Spleen (tissue), 11 donors: ENCODE data around the gene TBX5. TPM values are rescaled to one million over a fixed set of nuclear protein-coding genes. Genes with fewer than 3 reads are reported as not detected.

Experiments used
- DNase-seq: peaks from one replicate; pipeline ENCODE4 v3.0.0-alpha.2; 2020
- H3K27ac ChIP-seq, 8 donors: fragments of 200-600 bp; sonication (generic) in 7 of 8; 1 replicate in 4 of 8; 2 replicates in 4 of 8; pipeline versions ENCODE4 v1.5.0 to v1.8.0; 2016 to 2021; ENCODE audit warnings: inconsistent platforms in 4 of 8, mild to moderate bottlenecking in 4 of 8, moderate library complexity in 1 of 8
- H3K27me3 ChIP-seq, 7 donors: fragments of 200-600 bp; sonication (generic) in 6 of 7; replicated peaks in 1 of 7; 1 replicate in 4 of 7; 2 replicates in 3 of 7; pipeline versions ENCODE4 v1.5.0 to v1.8.0; 2016 to 2021; ENCODE audit warnings: inconsistent platforms in 3 of 7, mild to moderate bottlenecking in 1 of 7
- H3K36me3 ChIP-seq, 6 donors: fragments of 200-600 bp; sonication (generic) in 5 of 6; 1 replicate in 4 of 6; 2 replicates in 2 of 6; pipeline versions ENCODE4 v1.5.0 to v1.8.0; 2016 to 2021; ENCODE audit warnings: inconsistent platforms in 2 of 6
- H3K4me1 ChIP-seq, 6 donors: fragments of 200-600 bp; sonication (generic) in 5 of 6; 1 replicate in 3 of 6; 2 replicates in 3 of 6; pipeline versions ENCODE4 v1.5.0 to v1.8.0; 2016 to 2021; ENCODE audit warnings: inconsistent platforms in 3 of 6
- H3K4me3 ChIP-seq, 8 donors: fragments of 200-600 bp; sonication (generic) in 7 of 8; 1 replicate in 4 of 8; 2 replicates in 4 of 8; pipeline versions ENCODE4 v1.5.0 to v1.8.0; 2016 to 2021; ENCODE audit warnings: inconsistent platforms in 4 of 8, mild to moderate bottlenecking in 4 of 8, moderate library complexity in 2 of 8
- H3K9me3 ChIP-seq, 8 donors: fragments of 200-600 bp; sonication (generic) in 7 of 8; 1 replicate in 4 of 8; 2 replicates in 4 of 8; pipeline versions ENCODE4 v1.5.0 to v1.8.0; 2016 to 2021; ENCODE audit warnings: inconsistent platforms in 4 of 8
- POLR2A ChIP-seq, 3 donors: fragments of 450-650 bp; IDR thresholded peaks; one replicate each; pipeline ENCODE4 v1.5.1; 2017; ENCODE audit warnings: antibody characterized with exemption in 3 of 3, mild to moderate bottlenecking in 1 of 3
- POLR2AphosphoS5 ChIP-seq, 3 donors: sonication (generic); formaldehyde crosslinking; IDR thresholded peaks; one replicate each; pipeline ENCODE4 v1.5.1; 2017; ENCODE audit warnings: antibody characterized with exemption in 3 of 3
- WGBS, 5 donors: extraction: QIAGEN DNeasy Blood & Tissue Kit in 3 of 5; methylation state at CpG; one replicate each; pipeline versions ENCODE4 v1.1.5 to v1.1.7; 2013 to 2018; 5-methylcytosine and 5-hydroxymethylcytosine counted together
- intact Hi-C: fragments of 100-400 bp; cut with DNase I; formaldehyde crosslinking; loops from one replicate; pipeline ENCODE4 v1.15.0; 2023; ENCODE audit warnings: low total_unique reads
- polyA plus RNA-seq, 3 donors: library from polyadenylated mRNA; stranded (reverse); fragments of 200-250 nt; gene quantifications; one replicate each; pipeline ENCODE4 v1.2.1, GENCODE V29; 2013
- total RNA-seq, 7 donors: library from RNA; depleted of rRNA in 3 of 7; stranded (reverse); fragments of >200 nt in 3 of 7; fragmentation: NEBNext Ultra II Directional in 4 of 7; extraction: Animal tissue kit (Norgen Biotek cat#: 25700) in 4 of 7; gene quantifications; one replicate each; pipeline versions ENCODE4 v1.1.0 to v1.2.1, GENCODE V29; 2016 to 2021
- TF ChIP-seq, protein P1 (sequence below), 11 experiments: fragments of 200-600 bp in 7 of 11; fragments of 450-650 bp in 4 of 11; sonication (generic) in 4 of 11; IDR thresholded peaks in 8 of 11; conservative IDR thresholded peaks in 3 of 11; 1 replicate in 7 of 11; 2 replicates in 4 of 11; pipeline versions ENCODE4 v1.4.0 to v1.8.0; 2016 to 2021; ENCODE audit warnings: antibody characterized with exemption in 11 of 11, inconsistent platforms in 4 of 11, mild to moderate bottlenecking in 1 of 11
- donor health status: healthy with polysubstance abuse.
- donor health status: DM: no; HTN: no; CAD: no; lungs with moderate emphysema.
- donor health status: DM: no; HTN: no; CAD: no.
- donor health status: Bipolar disorder and iron deficiency.
- donor health status: healthy.
- donor health status: DM: no; HTN: no; CAD: no.
- donor health status: DM: yes; HTN: yes; CAD: no.

The TBX5 gene
- total and polyA plus RNA-seq, 10 donors = not detected

DNA sequence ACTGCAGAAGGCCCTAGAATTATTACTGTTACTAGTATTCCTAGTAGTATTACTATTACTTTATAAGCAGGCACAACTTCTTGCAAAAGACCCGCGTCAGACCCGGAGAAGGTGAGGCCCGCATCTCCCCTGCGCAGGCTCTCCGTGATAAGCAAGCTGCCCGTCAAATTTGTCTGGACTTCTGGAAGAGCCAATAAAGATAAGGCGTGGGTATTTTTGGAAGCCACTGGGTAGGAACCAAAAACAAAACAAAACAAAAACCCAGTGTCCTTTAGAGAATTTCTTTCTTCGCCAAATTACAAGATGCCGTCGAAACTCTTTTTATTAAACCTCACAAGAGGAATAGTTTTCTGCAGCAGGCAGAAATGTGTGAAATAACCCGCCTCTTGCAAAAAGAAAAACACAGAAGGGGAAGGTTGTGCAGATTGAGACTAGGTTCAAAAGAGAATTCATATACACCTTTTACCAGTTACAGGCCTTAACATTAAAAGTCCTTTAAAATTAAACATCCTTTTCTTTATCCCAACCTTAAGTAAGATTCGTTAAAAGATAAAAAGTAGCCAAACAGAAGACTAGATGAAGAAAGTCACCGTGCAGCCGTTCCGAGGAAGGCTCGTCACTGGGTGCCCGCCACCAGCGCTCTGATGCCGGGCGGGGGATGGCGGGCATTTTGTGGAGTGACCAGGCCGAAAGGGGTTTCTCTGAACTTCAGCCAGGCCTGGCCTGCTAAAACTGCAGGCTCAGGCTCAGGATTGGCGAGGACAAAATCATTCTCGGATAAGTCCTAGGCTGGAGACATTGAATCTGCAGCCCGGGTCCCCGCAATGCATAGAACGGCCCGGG, 1.6 kb downstream of the TBX5 start:
- Histone ChIP-seq H3K4me1 (peaks cover 0 to 20% (median 6%) of the 10 kb centered on the region in 6 donors), H3K4me3 (no peak overlapping the region), H3K36me3 (no peaks in the 10 kb centered on the region), H3K9me3 (no peaks in the 10 kb centered on the region), H3K27ac (no peak overlapping the region), H3K27me3 (peaks cover 0 to 100% (median 98%) of the 10 kb centered on the region in 7 donors)
- 8 to 11% (median 8%) methylated on average over 27 to 29 of the region's 29 CpGs for WGBS, 5 donors
- no peak for DNase-seq
- intact Hi-C loops = no loop called here
- TF ChIP-seq POLR2AphosphoS5 (IDR thresholded peaks at IDR 0.05) = no peak

DNA sequence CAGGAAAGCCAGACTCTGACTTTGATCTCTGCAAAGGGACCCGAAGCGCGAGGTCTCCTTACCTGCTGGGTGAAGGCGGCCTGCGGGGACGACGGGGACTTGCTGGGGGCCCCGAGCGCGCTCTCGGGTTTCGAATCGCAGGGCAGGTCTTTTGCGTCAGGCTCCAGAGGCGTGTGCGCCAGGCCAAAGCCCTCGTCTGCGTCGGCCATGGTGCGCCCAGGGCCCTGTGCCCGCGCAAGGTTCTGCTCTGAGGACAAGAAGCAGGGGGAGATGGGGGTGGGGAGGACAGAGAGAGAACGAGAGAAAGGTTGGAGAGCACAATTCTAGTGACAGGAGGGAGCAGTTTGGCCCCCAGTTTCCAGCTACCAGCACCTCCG, 2.3 kb downstream of the TBX5 start:
- H3K36me3 ChIP-seq = no peaks in the 10 kb centered on the region
- peaks cover 0 to 14% (median under 1%) of the 10 kb centered on the region in 6 donors for H3K4me1 ChIP-seq
- 4 to 8% (median 7%) methylated on average over 23 to 24 of the region's 24 CpGs for WGBS, 5 donors
- intact Hi-C loops = no loop called here
- H3K4me3 ChIP-seq = no peak overlapping the region
- H3K27ac ChIP-seq = no peak overlapping the region
- TF ChIP-seq POLR2AphosphoS5 (IDR thresholded peaks at IDR 0.05) = no peak
- TF ChIP-seq POLR2A (IDR thresholded peaks at IDR 0.05) = no peak
- TF ChIP-seq, protein P1, sequence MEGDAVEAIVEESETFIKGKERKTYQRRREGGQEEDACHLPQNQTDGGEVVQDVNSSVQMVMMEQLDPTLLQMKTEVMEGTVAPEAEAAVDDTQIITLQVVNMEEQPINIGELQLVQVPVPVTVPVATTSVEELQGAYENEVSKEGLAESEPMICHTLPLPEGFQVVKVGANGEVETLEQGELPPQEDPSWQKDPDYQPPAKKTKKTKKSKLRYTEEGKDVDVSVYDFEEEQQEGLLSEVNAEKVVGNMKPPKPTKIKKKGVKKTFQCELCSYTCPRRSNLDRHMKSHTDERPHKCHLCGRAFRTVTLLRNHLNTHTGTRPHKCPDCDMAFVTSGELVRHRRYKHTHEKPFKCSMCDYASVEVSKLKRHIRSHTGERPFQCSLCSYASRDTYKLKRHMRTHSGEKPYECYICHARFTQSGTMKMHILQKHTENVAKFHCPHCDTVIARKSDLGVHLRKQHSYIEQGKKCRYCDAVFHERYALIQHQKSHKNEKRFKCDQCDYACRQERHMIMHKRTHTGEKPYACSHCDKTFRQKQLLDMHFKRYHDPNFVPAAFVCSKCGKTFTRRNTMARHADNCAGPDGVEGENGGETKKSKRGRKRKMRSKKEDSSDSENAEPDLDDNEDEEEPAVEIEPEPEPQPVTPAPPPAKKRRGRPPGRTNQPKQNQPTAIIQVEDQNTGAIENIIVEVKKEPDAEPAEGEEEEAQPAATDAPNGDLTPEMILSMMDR (IDR thresholded peaks at IDR 0.05 in 8 of 11, conservative IDR thresholded peaks at IDR 0.05 in 3 of 11) = no peak
- H3K27me3 ChIP-seq = peaks cover 0 to 100% (median 98%) of the 10 kb centered on the region in 7 donors
- H3K9me3 ChIP-seq = no peaks in the 10 kb centered on the region
- DNase-seq = no peak

DNA sequence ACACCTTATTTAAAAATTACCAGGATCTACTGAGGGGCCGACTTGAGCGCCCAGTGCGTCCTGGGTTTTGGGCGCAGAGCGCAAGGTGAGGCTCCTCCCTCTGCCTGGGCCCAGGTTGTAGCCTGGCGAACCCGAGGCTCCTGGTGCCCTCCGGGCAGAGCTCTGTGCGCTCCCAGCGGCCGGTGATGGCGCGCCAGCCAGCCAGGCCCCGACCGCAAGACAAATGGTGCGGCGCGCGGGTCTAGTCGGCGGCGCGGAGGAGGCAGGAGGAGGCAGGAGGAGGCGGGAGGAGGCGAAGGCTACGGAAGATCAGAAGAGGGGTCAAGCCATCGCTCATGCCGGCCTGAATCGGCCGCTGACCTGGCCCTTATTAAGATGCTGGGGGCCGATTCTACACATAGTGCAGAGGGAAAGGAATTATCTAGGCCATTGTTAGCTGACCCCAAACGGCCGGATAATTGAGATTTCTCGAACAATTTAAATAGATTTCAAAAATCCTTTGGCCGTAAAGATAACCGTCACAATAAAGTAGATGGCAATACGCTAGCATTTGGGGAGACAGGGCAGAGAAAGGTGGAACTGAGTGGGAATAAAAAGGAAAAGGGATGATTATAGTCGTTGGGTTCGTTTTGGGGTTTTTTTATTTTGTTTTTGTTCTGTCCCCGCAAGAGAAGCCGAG, 2.8 kb downstream of the TBX5 start:
- intact Hi-C loops = no loop called here
- DNase-seq = no peak
- H3K9me3 ChIP-seq = no peaks in the 10 kb centered on the region
- H3K4me3 ChIP-seq = no peak overlapping the region
- H3K27me3 ChIP-seq = peaks cover 0 to 100% (median 98%) of the 10 kb centered on the region in 7 donors
- H3K36me3 ChIP-seq = no peaks in the 10 kb centered on the region
- H3K4me1 ChIP-seq = peaks cover 0 to 9% (median 0%) of the 10 kb centered on the region in 6 donors
- 3 to 10% (median 6%) methylated on average over 41 of the region's 41 CpGs for WGBS, 5 donors
- TF ChIP-seq POLR2A (IDR thresholded peaks at IDR 0.05) = no peak
- TF ChIP-seq, protein P1 (IDR thresholded peaks at IDR 0.05 in 8 of 11, conservative IDR thresholded peaks at IDR 0.05 in 3 of 11) = peak in 1 of 11 experiments; percentile 9
- no peak overlapping the region for H3K27ac ChIP-seq

DNA sequence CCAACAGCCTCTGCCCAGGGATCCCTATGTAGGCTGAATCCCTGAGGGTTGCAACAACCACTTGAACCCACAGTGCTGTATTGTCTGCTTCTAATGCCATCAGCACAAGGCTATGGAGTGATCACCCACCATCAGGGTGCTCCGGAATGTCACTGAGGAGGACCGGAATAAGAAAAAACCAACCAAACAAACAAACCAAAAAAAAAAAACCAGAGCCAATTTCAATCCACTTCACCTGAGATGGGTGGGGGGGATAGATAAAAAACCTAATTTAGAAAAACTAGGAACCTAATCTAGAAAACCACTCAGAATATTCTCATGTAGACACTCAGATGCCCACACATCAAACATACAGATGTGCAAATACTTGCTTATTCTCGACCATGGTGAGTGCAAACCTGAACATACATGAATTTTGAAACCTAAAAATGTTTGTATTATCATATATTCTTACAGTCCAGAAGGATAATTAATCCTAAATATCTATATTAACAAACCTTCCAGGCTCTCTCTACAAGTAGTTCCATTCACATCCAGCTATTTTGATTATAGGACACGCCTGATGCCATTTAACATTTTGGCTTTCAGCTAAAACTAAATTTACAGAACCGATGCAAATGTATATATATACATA, 3.7 kb downstream of the TBX5 start:
- no peak overlapping the region for H3K4me3 ChIP-seq
- WGBS, 5 donors = 12 to 19% (median 16%) methylated on average over 5 of the region's 5 CpGs
- TF ChIP-seq POLR2A (IDR thresholded peaks at IDR 0.05) (no peak), POLR2AphosphoS5 (IDR thresholded peaks at IDR 0.05) (no peak)
- TF ChIP-seq, protein P1 (IDR thresholded peaks at IDR 0.05 in 8 of 11, conservative IDR thresholded peaks at IDR 0.05 in 3 of 11) = no peak
- H3K4me1 ChIP-seq = peaks cover 0 to 9% (median 0%) of the 10 kb centered on the region in 6 donors
- peaks cover 0 to 100% (median 98%) of the 10 kb centered on the region in 7 donors for H3K27me3 ChIP-seq
- no peak overlapping the region for H3K27ac ChIP-seq
- DNase-seq = no peak
- H3K36me3 ChIP-seq = no peaks in the 10 kb centered on the region
- intact Hi-C loops = no loop called here
- H3K9me3 ChIP-seq = no peaks in the 10 kb centered on the region
